GM23338 (cell line): ENCODE measurements around the gene CTNNA3. TPM values are rescaled to one million over a fixed set of nuclear protein-coding genes. Genes with fewer than 3 reads are reported as not detected.

ENCODE experiments used
- ATAC-seq: fragments of 200-7000 bp; cut with Tn5 transposase; 3 replicates; pipeline ENCODE4 v1.9.1; 2020
- DNase-seq: peaks from one replicate; pipeline ENCODE4 v3.0.0-alpha.2; 2015; ENCODE audit warnings: low spot score
- H2AFZ ChIP-seq: fragments of 200-600 bp; sonication (generic); 2 replicates; pipeline ENCODE4 v1.8.0; 2016; ENCODE audit warnings: antibody characterized with exemption, mild to moderate bottlenecking, moderate library complexity
- H3F3A ChIP-seq: fragments of 200-600 bp; sonication (generic); replicated peaks from 2 replicates; pipeline ENCODE4 v1.8.0; 2017; ENCODE audit warnings: antibody characterized with exemption, mixed run types, low read depth
- H3K27ac ChIP-seq: fragments of 200-600 bp; sonication (generic); 2 replicates; pipeline ENCODE4 v1.6.1; 2016; ENCODE audit warnings: low read depth
- H3K27me3 ChIP-seq: fragments of 200-600 bp; sonication (generic); 2 replicates; pipeline ENCODE4 v1.8.0; 2016; ENCODE audit warnings: mild to moderate bottlenecking, mixed run types, moderate library complexity; ENCODE audit not compliant: insufficient read depth
- H3K36me3 ChIP-seq: fragments of 200-600 bp; sonication (generic); 2 replicates; pipeline ENCODE4 v1.8.0; 2016; ENCODE audit warnings: mild to moderate bottlenecking; ENCODE audit not compliant: insufficient read depth
- H3K4me1 ChIP-seq: fragments of 200-600 bp; sonication (generic); 2 replicates; pipeline ENCODE4 v1.8.0; 2016; ENCODE audit warnings: mild to moderate bottlenecking, moderate library complexity; ENCODE audit not compliant: insufficient read depth
- H3K4me2 ChIP-seq: fragments of 200-600 bp; sonication (generic); 2 replicates; pipeline ENCODE4 v1.7.1; 2017; ENCODE audit warnings: mixed run types
- H3K4me3 ChIP-seq: fragments of 200-600 bp; sonication (generic); 2 replicates; pipeline ENCODE4 v1.6.1; 2016; ENCODE audit warnings: mixed run types
- H3K79me2 ChIP-seq: fragments of 200-600 bp; sonication (generic); replicated peaks from 2 replicates; pipeline ENCODE4 v1.8.0; 2017; ENCODE audit warnings: mild to moderate bottlenecking; ENCODE audit not compliant: insufficient read depth
- H3K9me2 ChIP-seq: fragments of 200-600 bp; sonication (generic); 2 replicates; pipeline ENCODE4 v1.8.0; 2017; ENCODE audit not compliant: insufficient read depth
- H4K20me1 ChIP-seq: fragments of 200-600 bp; sonication (generic); replicated peaks from 2 replicates; pipeline ENCODE4 v1.8.0; 2017; ENCODE audit warnings: mild to moderate bottlenecking; ENCODE audit not compliant: insufficient read depth
- H3K27ac Mint-ChIP-seq: 2 replicates; pipeline ENCODE4 v1.8.0; 2020; ENCODE audit warnings: inconsistent platforms, mild to moderate bottlenecking, moderate library complexity, mixed read lengths
- H3K27me3 Mint-ChIP-seq: 3 replicates; pipeline ENCODE4 v1.8.0; 2022; ENCODE audit warnings: low read depth, mild to moderate bottlenecking, moderate library complexity, mixed read lengths, inconsistent platforms; ENCODE audit not compliant: insufficient read depth, poor library complexity
- H3K36me3 Mint-ChIP-seq: 3 replicates; pipeline ENCODE4 v1.8.0; 2021; ENCODE audit warnings: low read depth, mild to moderate bottlenecking, inconsistent platforms, moderate library complexity, mixed read lengths
- H3K4me1 Mint-ChIP-seq: 3 replicates; pipeline ENCODE4 v1.8.0; 2020; ENCODE audit warnings: mild to moderate bottlenecking, inconsistent platforms, mixed read lengths
- H3K4me3 Mint-ChIP-seq: 3 replicates; pipeline ENCODE4 v1.8.0; 2021; ENCODE audit warnings: moderate library complexity, mild to moderate bottlenecking, inconsistent platforms, mixed read lengths
- H3K9me3 Mint-ChIP-seq: 3 replicates; pipeline ENCODE4 v1.8.0; 2020; ENCODE audit warnings: moderate library complexity, mild to moderate bottlenecking, inconsistent platforms, mixed read lengths
- CREB1 ChIP-seq: fragments of 250-450 bp; sonication (Bioruptor Pico); IDR thresholded peaks from 2 replicates; pipeline ENCODE4 v1.5.0; 2020; ENCODE audit warnings: low read depth, mild to moderate bottlenecking, moderate library complexity
- CTCF ChIP-seq, 2 experiments: fragments of 200-600 bp in 1 of 2; sonication (generic) in 1 of 2; conservative IDR thresholded peaks; 2 replicates each; pipeline versions ENCODE4 v1.5.1 to v1.6.1; 2016 to 2017; ENCODE audit warnings: antibody characterized with exemption in 2 of 2, low read depth in 2 of 2, mild to moderate bottlenecking in 2 of 2, moderate library complexity in 1 of 2
- ETS1 ChIP-seq: IDR thresholded peaks from 2 replicates; pipeline ENCODE4 v1.6.1; 2016; ENCODE audit warnings: antibody characterized with exemption
- EZH2 ChIP-seq: fragments of 200-600 bp; sonication (generic); IDR thresholded peaks from one replicate; pipeline ENCODE4 v1.8.0; 2017; ENCODE audit warnings: antibody characterized with exemption, mild to moderate bottlenecking, low read depth; ENCODE audit not compliant: unreplicated experiment
- EZH2phosphoT487 ChIP-seq: fragments of 200-600 bp; sonication (generic); IDR thresholded peaks from one replicate; pipeline ENCODE4 v1.8.1; 2018; ENCODE audit warnings: antibody characterized with exemption; ENCODE audit not compliant: unreplicated experiment
- JUNB ChIP-seq: IDR thresholded peaks from one replicate; pipeline ENCODE4 v1.6.1; 2016; ENCODE audit warnings: antibody characterized with exemption; ENCODE audit not compliant: unreplicated experiment
- NANOG ChIP-seq: IDR thresholded peaks from 2 replicates; pipeline ENCODE4 v1.6.1; 2016; ENCODE audit warnings: antibody characterized with exemption, borderline replicate concordance
- POLR2AphosphoS5 ChIP-seq: IDR thresholded peaks from 2 replicates; pipeline ENCODE4 v1.6.1; 2016; ENCODE audit warnings: antibody characterized with exemption, low read depth
- STAT1 ChIP-seq: IDR thresholded peaks from one replicate; pipeline ENCODE4 v1.6.1; 2016; ENCODE audit warnings: antibody characterized with exemption; ENCODE audit not compliant: unreplicated experiment
- ZNF114 ChIP-seq: fragments of 250-450 bp; sonication (Bioruptor Pico); IDR thresholded peaks from 2 replicates; pipeline ENCODE4 v1.5.0; 2020; ENCODE audit warnings: mild to moderate bottlenecking, moderate library complexity
- ZNF331 ChIP-seq: fragments of 250-450 bp; sonication (Bioruptor Pico); IDR thresholded peaks from 2 replicates; pipeline ENCODE4 v1.5.0; 2020; ENCODE audit warnings: low read depth, mild to moderate bottlenecking, moderate library complexity
- ZNF462 ChIP-seq: fragments of 250-450 bp; sonication (Bioruptor Pico); IDR thresholded peaks from 2 replicates; pipeline ENCODE4 v1.5.0; 2020; ENCODE audit warnings: mild to moderate bottlenecking, moderate library complexity
- polyA plus RNA-seq: library from polyadenylated mRNA; unstranded; fragments of >200 nt; fragmentation: Nextera tagmentation; extraction: Ambion mirVana; gene quantifications from 2 replicates; pipeline ENCODE4 v1.2.1, GENCODE V29; 2016
- total RNA-seq: library from RNA; depleted of rRNA; stranded (reverse); fragments of >200 nt; shearing (Covaris generic); gene quantifications from 2 replicates; pipeline ENCODE4 v1.2.3, GENCODE V29; 2014
- TF ChIP-seq, protein P1 (sequence below): IDR thresholded peaks from one replicate; pipeline ENCODE4 v1.6.1; 2018; ENCODE audit warnings: antibody characterized with exemption; ENCODE audit not compliant: unreplicated experiment

CTNNA3 gene
- total and polyA plus RNA-seq, 2 experiments from 2014 or later = 0.71 to 3.3 TPM

DNA sequence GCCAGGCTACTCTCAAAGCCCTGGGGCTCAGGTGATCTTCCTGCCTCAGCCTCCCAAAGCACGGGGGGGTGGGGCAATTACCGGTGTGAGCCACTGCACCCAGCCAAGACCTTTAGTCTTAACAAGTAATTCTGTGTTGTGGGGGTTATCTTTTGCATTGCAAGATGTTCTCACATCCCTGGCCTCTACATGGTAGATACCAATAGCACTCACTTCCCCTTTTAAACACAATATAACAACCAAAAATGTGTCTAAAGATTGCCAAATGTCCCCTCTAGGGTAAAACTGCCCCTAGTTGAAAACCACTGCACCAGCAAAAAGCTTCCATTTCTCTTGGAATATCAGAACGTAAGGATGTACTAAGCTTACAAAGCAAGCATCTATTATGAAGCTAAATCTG lies 225.0 kb downstream of the CTNNA3 start:
- H2AFZ ChIP-seq = no peak overlapping the region
- no peak overlapping the region for H3K27ac ChIP-seq
- H4K20me1 ChIP-seq = no peaks in the 10 kb centered on the region
- H3K27me3 ChIP-seq = no peaks in the 10 kb centered on the region
- no peaks in the 10 kb centered on the region for H3K27me3 Mint-ChIP-seq
- DNase-seq (no peak), ATAC-seq (no peak)
- H3K36me3 ChIP-seq = no peaks in the 10 kb centered on the region
- no peaks in the 10 kb centered on the region for H3K79me2 ChIP-seq
- no peak overlapping the region for H3K4me3 ChIP-seq
- no peaks in the 10 kb centered on the region; the same call in 2 of the 3 replicates for H3K9me3 Mint-ChIP-seq
- no peak overlapping the region for H3K4me2 ChIP-seq
- no peaks in the 10 kb centered on the region for H3F3A ChIP-seq
- no peak overlapping the region for H3K4me3 Mint-ChIP-seq
- no peaks in the 10 kb centered on the region for H3K36me3 Mint-ChIP-seq
- no peak overlapping the region for H3K27ac Mint-ChIP-seq
- peaks cover 3% of the 10 kb centered on the region; the same call in 2 of the 3 replicates for H3K4me1 Mint-ChIP-seq
- H3K4me1 ChIP-seq = no peaks in the 10 kb centered on the region
- TF ChIP-seq ZNF331 (CRISPR knock-in tag) (no peak), ZNF114 (CRISPR knock-in tag) (no peak), STAT1 (no peak), ETS1 (no peak), CREB1 (CRISPR knock-in tag) (no peak), EZH2 (no peak), POLR2AphosphoS5 (no peak), ZNF462 (CRISPR knock-in tag) (no peak), CTCF (conservative IDR thresholded peaks at IDR 0.05; ENCODE audit: low read depth in 2 of 2) (no peak), JUNB (no peak), NANOG (no peak), EZH2phosphoT487 (no peak)
- TF ChIP-seq, protein P1, sequence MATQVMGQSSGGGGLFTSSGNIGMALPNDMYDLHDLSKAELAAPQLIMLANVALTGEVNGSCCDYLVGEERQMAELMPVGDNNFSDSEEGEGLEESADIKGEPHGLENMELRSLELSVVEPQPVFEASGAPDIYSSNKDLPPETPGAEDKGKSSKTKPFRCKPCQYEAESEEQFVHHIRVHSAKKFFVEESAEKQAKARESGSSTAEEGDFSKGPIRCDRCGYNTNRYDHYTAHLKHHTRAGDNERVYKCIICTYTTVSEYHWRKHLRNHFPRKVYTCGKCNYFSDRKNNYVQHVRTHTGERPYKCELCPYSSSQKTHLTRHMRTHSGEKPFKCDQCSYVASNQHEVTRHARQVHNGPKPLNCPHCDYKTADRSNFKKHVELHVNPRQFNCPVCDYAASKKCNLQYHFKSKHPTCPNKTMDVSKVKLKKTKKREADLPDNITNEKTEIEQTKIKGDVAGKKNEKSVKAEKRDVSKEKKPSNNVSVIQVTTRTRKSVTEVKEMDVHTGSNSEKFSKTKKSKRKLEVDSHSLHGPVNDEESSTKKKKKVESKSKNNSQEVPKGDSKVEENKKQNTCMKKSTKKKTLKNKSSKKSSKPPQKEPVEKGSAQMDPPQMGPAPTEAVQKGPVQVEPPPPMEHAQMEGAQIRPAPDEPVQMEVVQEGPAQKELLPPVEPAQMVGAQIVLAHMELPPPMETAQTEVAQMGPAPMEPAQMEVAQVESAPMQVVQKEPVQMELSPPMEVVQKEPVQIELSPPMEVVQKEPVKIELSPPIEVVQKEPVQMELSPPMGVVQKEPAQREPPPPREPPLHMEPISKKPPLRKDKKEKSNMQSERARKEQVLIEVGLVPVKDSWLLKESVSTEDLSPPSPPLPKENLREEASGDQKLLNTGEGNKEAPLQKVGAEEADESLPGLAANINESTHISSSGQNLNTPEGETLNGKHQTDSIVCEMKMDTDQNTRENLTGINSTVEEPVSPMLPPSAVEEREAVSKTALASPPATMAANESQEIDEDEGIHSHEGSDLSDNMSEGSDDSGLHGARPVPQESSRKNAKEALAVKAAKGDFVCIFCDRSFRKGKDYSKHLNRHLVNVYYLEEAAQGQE = no peak
- H3K9me2 ChIP-seq = peaks cover 4% of the 10 kb centered on the region; the same call in 1 of the 2 replicates
